OCI-LY3 (cell line): ENCODE data around the gene PLA2G6.

ENCODE experiments used
- EZH2phosphoT487 ChIP-seq: fragments of 200-600 bp; shearing (Covaris generic); IDR thresholded peaks from 2 replicates; pipeline ENCODE4 v1.6.1; 2018; ENCODE audit warnings: antibody characterized with exemption, mixed run types, low read depth
- TF ChIP-seq, protein P1 (sequence below): fragments of 200-600, 300-600 bp; sonication (generic); IDR thresholded peaks from 2 replicates; pipeline ENCODE4 v1.5.1; 2014; ENCODE audit warnings: antibody characterized with exemption, low read length, low read depth

DNA sequence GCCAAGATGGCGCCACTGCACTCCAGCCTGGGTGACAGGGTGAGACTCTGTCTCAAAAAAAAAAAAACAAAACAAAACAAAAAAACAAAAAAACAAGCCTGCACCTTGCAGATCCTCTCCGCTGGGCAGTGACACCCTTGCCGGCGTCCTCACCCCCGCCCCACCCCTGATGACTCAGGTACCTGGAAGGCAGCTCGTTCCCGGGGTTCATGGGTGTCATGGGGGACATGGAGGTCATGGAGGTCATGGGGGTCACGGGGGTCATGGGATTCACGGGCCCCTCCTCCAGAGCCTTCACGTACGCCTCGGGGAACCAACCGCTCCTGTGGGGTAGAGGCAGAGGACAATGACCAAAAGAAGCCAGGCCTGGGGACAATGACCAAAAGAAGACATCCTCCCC is 94.7 kb downstream of the PLA2G6 start:
- TF ChIP-seq EZH2phosphoT487: no peak
- TF ChIP-seq, protein P1, sequence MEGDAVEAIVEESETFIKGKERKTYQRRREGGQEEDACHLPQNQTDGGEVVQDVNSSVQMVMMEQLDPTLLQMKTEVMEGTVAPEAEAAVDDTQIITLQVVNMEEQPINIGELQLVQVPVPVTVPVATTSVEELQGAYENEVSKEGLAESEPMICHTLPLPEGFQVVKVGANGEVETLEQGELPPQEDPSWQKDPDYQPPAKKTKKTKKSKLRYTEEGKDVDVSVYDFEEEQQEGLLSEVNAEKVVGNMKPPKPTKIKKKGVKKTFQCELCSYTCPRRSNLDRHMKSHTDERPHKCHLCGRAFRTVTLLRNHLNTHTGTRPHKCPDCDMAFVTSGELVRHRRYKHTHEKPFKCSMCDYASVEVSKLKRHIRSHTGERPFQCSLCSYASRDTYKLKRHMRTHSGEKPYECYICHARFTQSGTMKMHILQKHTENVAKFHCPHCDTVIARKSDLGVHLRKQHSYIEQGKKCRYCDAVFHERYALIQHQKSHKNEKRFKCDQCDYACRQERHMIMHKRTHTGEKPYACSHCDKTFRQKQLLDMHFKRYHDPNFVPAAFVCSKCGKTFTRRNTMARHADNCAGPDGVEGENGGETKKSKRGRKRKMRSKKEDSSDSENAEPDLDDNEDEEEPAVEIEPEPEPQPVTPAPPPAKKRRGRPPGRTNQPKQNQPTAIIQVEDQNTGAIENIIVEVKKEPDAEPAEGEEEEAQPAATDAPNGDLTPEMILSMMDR: no peak
